ENCODE measurements around the gene PARD3. TPM values are rescaled to one million over a fixed set of nuclear protein-coding genes. Genes with fewer than 3 reads are reported as not detected.

PARD3 gene
- total RNA-seq, 1 donor from 2014 or later, result 29.4 TPM

DNA sequence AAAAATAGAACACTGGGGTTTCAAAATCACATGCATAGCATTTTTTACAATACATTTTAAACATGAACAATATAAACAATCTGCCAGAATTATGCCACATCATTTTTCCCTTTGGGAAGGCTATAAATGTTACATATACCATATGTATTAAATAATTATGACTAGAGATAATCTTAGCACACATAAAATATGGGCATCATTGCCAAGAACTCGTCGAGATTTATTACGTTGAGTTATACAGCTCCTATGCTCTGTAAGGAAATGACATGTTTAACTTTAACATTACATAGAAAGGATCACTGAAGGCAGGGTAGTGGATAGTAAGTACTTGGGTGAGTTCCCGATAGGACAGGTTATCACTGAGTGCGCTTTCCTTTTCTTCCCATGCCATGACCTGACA is 267.8 kb downstream of the PARD3 start:
- DNase-seq (ENCODE audit: low read depth in 2 of 2), result no peak

DNA sequence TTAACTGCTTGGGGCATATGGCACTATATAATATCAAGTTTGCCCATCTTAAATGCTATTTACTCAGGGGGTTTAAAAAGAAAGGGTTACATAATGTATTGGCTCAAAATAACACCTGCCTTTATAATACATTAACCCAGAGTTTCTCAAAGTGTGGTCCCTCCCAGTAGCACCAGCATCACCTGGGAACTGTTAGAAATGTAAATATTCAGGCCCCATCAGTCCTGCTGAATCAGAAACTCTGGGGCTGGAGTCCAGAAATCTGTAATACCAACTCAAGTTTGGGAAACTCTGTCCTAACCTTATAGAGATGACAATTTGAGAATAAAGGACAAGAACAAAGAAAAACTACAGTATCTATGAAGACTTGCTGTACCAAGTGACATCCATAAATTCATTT is 270.7 kb downstream of the PARD3 start:
- no peak for DNase-seq (ENCODE audit: low read depth in 2 of 2)

DNA sequence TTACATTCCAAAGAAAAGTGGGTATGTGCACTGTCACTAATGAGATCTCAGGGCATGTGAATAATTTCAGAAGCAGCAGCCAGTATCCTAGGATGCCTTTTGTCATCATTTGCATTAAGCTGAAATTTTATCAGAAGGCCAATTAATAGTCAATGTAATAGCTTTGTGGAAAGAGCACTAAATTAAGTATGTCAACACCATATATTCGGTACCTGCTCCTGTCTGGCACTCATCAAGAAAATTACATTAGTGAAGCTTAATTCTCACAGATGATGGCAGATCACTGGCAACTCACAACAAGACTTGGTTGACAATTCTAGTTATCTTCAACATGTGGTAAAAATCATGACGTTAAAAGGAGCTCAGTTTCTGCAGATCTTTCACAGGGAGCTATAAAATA is 271.4 kb downstream of the PARD3 start:
- no peak for DNase-seq (ENCODE audit: low read depth in 2 of 2)

DNA sequence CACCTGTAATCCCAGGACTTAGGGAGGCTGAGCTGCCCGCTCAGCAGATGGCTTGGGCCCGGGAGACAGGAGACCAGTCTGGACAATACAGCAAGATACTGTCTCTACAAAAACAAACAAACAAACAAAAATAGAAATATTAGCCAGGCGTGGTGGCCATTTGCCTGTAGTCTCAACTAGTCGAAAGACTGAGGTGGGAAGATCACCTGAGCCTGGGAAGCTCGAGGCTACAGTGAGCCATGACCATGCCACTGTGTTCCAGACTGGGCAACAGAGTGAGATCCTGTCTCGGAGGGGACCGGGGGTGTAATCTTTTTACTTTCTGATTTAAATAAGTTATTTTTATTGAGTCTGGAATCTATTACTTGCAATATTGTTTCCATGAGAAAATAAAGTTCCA is 274.6 kb downstream of the PARD3 start:
- DNase-seq (ENCODE audit: low read depth in 2 of 2), result no peak

DNA sequence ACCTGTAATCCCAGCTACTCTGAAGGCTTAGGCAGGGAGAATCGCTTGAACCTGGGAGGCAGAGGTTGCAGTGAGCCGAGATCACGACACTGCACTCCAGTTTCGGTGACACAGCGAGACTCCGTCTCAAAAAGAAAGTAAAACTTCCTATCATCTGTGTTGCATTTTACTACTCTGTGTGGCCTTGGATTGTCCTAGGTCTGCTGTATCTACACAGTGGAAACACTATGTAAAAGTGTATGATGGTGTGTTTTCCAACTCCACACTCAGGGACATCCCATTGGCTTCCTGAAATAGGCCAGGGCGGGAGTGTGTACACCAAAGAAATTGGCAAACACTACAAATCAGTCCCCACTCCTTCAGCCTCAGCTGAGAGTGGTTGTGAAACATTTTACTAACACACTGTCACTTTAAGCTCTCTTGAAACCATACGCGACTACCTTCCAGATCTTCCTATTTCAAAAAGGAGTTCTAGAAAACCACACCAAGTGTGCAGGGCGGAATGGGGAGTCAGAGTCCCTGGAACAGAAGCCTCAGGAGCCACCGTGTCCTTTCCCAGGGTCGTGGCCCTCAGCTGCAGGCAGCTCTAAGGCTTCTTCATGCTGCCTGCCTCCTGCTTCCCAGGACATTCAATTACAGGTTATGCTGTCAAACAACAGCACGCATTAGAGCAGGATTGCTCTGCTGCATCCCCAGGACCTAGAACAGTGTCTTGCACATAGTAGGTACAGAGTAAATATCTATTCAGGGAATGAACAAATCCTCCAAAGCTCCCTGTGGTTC is 275.4 kb downstream of the PARD3 start:
- peak; percentile 29 to 61 for DNase-seq (ENCODE audit: low read depth in 2 of 2)

DNA sequence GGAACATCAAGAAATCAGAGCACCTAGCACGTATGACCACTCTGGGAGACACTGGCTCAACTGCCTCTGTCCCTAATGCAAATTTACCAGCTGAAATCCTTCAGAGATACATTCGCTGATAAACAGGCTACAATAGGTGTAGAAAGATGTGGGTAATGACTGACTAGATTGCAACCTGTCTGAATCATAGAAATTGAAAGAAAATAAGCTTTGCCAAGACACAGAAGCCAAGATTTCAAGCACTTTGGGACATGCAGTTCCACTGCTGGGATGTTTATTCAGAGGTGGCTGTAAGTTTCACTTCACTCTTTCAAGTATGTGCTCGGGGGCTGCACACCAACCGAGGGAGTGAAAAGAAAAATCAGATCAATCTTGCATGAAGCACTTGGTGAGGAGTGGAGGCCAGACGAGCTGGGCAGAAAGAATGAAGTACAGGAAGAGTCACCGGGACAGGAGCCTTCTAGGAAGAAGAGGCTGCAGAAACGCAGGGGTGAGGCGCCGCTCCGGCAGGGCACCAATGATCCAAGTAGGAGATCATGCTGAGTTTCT is 276.7 kb downstream of the PARD3 start:
- no peak for DNase-seq (ENCODE audit: low read depth in 2 of 2)

- DNase-seq (ENCODE audit: low read depth in 2 of 2), result no peak
Measured at GRCh38 chr10:34537629-34538231, 277.4 kb downstream of the PARD3 start.

DNA sequence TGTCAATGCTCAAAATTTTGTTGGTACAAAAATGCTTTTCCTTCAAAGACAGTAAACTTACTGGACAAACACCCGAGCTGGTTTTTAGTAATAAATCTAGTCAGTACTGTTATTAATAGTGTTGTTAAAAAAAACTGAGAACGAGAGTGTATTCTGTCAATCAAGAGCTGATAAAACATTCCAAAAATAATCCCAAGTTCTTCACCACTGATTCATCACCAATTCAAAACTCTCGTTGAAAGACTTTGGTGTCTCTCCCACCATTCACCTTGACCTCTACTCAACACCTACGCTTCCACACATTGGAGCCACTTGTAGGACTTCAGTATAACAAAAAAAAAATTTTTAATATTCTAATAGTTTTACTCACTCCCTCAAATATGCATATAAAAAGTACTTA is 279.2 kb downstream of the PARD3 start:
- no peak for DNase-seq (ENCODE audit: low read depth in 2 of 2)

- DNase-seq (ENCODE audit: low read depth in 2 of 2), result no peak
Measured at GRCh38 chr10:34530778-34531177, 284.3 kb downstream of the PARD3 start.

GRCh38 chr10:34528320-34528719 is 286.8 kb downstream of the PARD3 start:
- DNase-seq (ENCODE audit: low read depth in 2 of 2), result peak; percentile 7 to 97

DNA sequence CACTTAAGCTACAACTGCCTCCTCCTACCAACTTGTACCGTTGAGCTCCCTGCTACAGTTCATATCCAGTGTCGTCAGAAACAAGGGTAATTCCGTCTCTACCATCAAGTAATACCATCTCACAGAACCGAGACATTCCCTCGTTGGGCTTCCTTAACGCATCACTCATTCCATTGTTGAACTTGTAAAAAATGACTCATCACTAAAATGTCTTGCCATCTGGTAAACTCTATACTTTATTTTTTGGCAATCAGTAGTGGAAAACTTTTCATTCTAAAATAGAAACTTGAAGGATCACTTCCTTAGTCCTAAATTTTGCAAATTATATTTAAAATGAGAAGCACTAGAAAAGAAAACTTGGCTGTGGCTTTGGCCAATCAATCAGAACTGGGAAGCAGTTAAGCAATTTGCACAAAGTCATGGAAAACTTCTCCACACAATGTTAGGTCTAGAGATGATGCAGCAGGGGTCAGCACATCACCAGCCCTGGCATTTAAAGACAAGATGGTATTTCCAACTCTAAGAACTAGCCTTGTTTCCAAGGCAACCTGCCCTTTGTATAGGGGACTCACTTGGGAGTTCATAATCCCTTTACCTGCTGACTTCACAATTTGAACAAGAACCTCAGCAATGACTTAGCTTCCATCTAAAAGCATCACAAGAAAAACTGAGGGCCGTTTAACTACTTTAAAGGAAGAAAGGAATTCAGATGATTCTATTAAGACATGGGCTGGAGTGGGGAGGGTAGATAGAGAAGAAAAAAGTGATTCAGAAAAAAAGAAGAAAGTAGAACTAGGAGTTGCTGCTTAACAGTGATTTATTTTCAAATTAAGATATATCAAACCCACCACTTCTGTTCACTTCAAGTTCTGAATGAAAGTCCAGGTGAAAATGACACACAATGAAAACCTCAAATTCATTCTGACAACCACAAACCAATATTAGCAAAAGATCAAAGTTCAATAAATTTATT is 288.1 kb downstream of the PARD3 start:
- DNase-seq (ENCODE audit: low read depth in 2 of 2), result peak; percentile 58 to 98

- DNase-seq (ENCODE audit: low read depth in 2 of 2), result peak; percentile 18 to 80
Measured at GRCh38 chr10:34526186-34526585, 288.9 kb downstream of the PARD3 start.

DNA sequence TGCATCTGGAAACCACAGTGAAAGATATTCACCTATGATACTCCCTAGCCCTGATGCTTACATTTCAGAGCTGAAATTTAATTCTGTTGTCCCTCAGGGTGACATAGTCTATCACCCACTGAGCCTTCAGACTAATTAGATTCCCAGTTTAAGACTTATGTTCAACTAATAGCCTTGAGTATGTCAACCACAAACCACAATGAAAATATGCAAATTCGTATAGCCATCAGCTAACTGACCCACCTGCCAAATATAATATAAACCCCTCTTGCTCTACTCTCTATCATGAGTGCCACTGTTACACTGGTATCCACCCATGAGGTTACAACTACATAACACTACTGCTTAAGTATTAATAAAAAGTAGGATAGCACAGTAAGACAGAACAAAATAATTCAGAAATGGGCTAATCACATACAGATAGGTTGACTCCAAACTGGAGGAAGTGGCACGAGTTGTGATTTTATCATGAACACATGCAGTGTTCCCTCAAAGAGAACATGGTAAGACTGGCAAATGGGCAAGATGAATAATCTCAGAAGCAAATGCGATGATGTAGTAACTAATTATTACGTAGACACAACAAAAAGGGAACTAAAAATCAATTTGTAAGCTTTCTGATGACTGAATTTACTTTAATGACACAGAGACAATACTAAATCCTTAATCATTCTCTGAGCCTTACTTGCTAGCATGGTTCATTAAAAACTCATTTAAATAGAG is 290.6 kb downstream of the PARD3 start:
- DNase-seq (ENCODE audit: low read depth in 2 of 2), result no peak

DNA sequence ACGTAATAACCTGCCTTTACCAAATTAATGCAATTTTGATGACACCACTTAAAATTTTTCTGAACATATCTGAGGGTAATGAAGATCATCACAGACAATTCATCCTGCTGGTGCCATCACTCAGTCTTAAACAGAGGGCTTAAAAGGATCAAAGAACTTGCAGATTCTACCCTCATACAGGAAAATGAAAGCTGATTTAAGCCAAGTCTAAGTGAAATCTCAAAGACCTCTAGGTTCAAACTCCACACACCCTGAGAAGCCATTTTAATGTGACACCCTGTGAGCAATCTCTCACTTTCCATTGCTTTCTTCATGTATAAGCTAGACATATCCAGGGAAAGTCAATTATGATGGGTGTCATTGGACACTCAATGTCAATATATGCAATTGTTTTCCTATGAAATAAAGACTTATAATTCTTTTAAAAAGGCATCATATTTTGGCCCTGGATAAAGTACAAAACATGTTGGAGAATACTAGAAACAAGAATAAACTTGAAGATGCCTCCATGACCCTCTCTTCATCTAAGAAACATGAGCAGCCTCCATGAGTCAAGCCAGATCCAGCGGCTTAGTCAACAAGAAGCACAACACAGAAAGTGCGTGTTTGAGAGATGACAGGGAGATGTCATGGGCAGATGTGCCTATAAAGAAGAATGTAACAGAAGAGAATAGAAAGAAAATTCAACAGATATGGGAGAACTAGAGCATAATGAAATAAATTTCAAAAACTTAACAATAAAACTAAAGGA is 291.9 kb downstream of the PARD3 start:
- DNase-seq (ENCODE audit: low read depth in 2 of 2), result no peak

DNA sequence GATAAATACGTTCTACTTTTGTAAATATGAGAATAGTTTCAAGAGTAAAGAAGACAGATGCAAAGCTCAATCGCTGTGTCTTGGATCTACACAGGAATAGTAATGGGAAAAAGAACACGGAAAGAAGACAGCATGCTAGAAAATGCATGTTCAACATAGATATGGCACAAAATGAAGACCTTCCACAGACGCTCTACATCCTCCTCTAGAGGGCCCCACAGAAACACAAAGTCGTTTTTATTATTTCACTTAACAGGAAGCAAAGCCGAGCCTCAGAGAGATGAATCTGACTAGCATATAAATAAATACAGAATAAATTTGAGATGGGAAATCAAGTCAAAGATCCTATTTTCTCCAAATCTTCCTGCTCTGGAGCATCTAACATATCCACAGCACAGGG is 292.6 kb downstream of the PARD3 start:
- peak; percentile 57 to 70 for DNase-seq (ENCODE audit: low read depth in 2 of 2)

DNA sequence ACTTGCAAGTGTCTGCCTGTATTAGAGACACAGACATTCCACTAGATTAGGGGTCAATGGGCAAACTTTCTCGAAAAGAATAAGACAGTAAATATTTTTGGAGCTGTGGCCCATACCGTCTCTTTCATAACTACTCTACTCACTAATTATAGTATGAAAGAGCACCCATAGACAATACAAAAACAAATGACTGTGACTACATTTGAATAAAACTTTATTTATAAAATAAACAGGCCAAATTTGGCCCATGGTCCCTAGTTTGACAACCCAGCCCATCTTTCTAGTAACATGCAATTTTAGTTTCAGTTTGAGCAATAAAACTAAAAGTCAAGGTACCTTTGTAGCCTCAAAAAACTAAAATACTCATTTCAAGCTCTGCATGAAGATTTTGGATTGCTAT is 294.6 kb downstream of the PARD3 start:
- no peak for DNase-seq (ENCODE audit: low read depth in 2 of 2)

GRCh38 chr10:34520084-34520483 is 295.0 kb downstream of the PARD3 start:
- DNase-seq (ENCODE audit: low read depth in 2 of 2), result peak; percentile 74 to 77

- DNase-seq (ENCODE audit: low read depth in 2 of 2), result no peak
Measured at GRCh38 chr10:34514290-34514689, 300.8 kb downstream of the PARD3 start.

DNA sequence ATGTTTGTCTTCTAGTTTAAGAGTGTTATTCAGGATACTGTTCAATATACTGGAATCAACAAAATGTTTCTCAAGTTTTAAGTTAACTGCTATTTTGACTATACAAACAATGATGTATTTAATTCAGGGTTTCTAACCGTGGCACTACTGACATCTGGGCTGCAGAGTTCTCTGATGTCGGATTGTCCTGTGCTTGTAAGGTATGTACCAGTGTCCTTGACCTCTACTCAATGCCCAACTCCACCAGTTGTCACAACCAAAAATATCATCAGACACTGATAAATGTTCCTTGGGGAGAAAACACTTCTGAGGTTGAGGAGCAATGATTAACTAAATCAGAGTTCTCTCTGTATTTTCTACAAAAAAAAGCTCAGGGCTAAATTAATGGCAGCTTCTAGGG is 301.5 kb downstream of the PARD3 start:
- no peak for DNase-seq (ENCODE audit: low read depth in 2 of 2)

DNA sequence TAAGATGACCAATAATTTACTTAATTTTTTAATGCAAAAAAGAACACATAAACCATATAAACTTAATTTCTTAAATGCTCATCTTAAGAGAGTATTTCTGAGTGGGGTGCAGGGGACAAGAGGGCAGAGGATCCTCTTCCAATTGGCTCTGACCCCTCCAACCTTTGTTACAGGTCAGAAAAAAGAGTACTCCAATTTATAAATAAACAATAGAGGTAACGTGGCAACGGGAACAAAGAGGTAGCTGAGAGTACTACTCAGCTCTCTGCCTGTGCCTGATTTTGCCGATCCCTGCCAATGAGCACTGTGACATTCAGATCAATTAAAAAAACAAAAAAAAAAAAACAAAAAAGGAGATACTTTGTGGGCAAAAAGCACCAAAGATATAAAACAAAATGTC is 307.9 kb downstream of the PARD3 start:
- DNase-seq (ENCODE audit: low read depth in 2 of 2), result peak in 1 of 2 donors; percentile 12

Measured in lung microvascular endothelial cell (primary cell).